Progenitor cell of endocrine pancreas (in vitro differentiated cells): ENCODE measurements around the gene GALC. TPM values are rescaled to one million over a fixed set of nuclear protein-coding genes. Genes with fewer than 3 reads are reported as not detected.

ENCODE experiments used
- DNase-seq: peaks from one replicate; pipeline ENCODE4 v3.0.0; 2021; ENCODE audit warnings: low spot score; ENCODE audit not compliant: unreplicated experiment
- H3K27ac Mint-ChIP-seq: 2 replicates; pipeline ENCODE4 v1.8.0; 2021; ENCODE audit warnings: mild to moderate bottlenecking, moderate library complexity, mixed read lengths
- H3K27me3 Mint-ChIP-seq: 2 replicates; pipeline ENCODE4 v1.8.0; 2021; ENCODE audit warnings: mixed read lengths
- H3K36me3 Mint-ChIP-seq: 2 replicates; pipeline ENCODE4 v1.8.0; 2022; ENCODE audit warnings: mixed read lengths; ENCODE audit not compliant: insufficient read depth
- H3K4me1 Mint-ChIP-seq: 2 replicates; pipeline ENCODE4 v1.8.0; 2021; ENCODE audit warnings: low read depth, mixed read lengths
- H3K4me3 Mint-ChIP-seq: 2 replicates; pipeline ENCODE4 v1.8.0; 2021; ENCODE audit warnings: low read depth, mild to moderate bottlenecking, moderate library complexity, mixed read lengths
- H3K9me3 Mint-ChIP-seq: 2 replicates; pipeline ENCODE4 v1.8.0; 2021; ENCODE audit warnings: low read depth, mixed read lengths
- total RNA-seq: library from RNA; stranded (reverse); gene quantifications from 2 replicates; pipeline ENCODE4 v1.2.1, GENCODE V29; 2021
- TF ChIP-seq, protein P1 (sequence below): fragments of 200-600 bp; sonication (generic); IDR thresholded peaks from one replicate; pipeline ENCODE4 v1.5.0; 2021; ENCODE audit warnings: antibody characterized with exemption, mild to moderate bottlenecking; ENCODE audit not compliant: unreplicated experiment

GALC gene
- total RNA-seq, 1 donor from 2014 or later: 43.0 TPM

GRCh38 chr14:87979689-87980088 is 13.3 kb downstream of the GALC start:
- Mint-ChIP-seq H3K4me1 (no peaks in the 10 kb centered on the region), H3K4me3 (no peak overlapping the region), H3K27me3 (no peaks in the 10 kb centered on the region), H3K9me3 (peaks cover 3% of the 10 kb centered on the region), H3K36me3 (peaks cover 20% of the 10 kb centered on the region), H3K27ac (no peak overlapping the region)
- TF ChIP-seq, protein P1, sequence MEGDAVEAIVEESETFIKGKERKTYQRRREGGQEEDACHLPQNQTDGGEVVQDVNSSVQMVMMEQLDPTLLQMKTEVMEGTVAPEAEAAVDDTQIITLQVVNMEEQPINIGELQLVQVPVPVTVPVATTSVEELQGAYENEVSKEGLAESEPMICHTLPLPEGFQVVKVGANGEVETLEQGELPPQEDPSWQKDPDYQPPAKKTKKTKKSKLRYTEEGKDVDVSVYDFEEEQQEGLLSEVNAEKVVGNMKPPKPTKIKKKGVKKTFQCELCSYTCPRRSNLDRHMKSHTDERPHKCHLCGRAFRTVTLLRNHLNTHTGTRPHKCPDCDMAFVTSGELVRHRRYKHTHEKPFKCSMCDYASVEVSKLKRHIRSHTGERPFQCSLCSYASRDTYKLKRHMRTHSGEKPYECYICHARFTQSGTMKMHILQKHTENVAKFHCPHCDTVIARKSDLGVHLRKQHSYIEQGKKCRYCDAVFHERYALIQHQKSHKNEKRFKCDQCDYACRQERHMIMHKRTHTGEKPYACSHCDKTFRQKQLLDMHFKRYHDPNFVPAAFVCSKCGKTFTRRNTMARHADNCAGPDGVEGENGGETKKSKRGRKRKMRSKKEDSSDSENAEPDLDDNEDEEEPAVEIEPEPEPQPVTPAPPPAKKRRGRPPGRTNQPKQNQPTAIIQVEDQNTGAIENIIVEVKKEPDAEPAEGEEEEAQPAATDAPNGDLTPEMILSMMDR: no peak
- no peak for DNase-seq

- Mint-ChIP-seq H3K36me3 (peaks cover 13% of the 10 kb centered on the region), H3K9me3 (peaks cover 3% of the 10 kb centered on the region), H3K27me3 (no peaks in the 10 kb centered on the region), H3K4me1 (peaks cover 6% of the 10 kb centered on the region), H3K27ac (no peak overlapping the region), H3K4me3 (no peak overlapping the region)
- no peak for DNase-seq
- TF ChIP-seq, protein P1: no peak
Measured at GRCh38 chr14:87975636-87976035, 17.3 kb downstream of the GALC start.

DNA sequence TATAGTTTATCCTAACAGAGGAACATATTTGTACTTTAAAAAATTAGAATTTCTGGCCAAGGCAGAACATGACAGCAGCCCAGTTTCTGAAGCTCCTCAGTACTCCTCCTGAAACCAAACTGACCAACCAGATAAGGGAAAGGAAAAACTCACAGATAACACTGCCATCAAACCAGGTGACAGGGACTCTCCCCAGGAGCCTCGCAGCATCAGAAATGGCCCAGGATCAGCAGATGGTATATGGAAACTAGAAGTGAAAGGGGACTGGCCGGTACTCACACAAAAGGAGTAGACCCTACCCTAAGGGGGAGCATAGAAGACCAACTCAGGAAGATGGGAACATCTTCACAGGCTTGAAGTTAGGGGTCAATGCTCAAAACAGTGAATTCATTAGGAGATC is 22.0 kb downstream of the GALC start:
- DNase-seq: no peak
- no peak overlapping the region for H3K4me3 Mint-ChIP-seq
- H3K4me1 Mint-ChIP-seq: peaks cover 6% of the 10 kb centered on the region
- H3K9me3 Mint-ChIP-seq: no peaks in the 10 kb centered on the region
- peaks cover 10% of the 10 kb centered on the region for H3K36me3 Mint-ChIP-seq
- TF ChIP-seq, protein P1: no peak
- H3K27ac Mint-ChIP-seq: no peak overlapping the region
- no peaks in the 10 kb centered on the region for H3K27me3 Mint-ChIP-seq

DNA sequence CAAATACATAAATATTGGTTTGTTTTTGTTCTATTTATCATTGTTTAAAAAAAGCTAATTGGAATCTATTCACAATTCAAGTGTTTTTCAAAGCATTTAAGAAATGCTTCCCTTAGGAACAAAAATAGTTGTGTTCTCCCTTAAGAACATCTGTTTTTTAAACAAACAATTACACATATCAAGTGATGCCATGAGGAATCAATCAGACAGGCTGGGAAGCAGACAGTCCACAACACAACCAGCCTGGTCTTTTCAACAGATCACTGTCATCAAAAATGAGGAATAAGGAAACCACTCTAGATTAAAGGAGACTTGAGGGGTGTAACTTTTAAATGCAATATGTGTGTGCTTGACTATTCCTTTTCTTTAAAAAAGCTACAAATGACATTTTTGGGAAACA is 25.5 kb downstream of the GALC start:
- TF ChIP-seq, protein P1: no peak
- no peaks in the 10 kb centered on the region for H3K9me3 Mint-ChIP-seq

GRCh38 chr14:87966816-87967215 is 26.2 kb downstream of the GALC start:
- Mint-ChIP-seq H3K4me3 (no peak overlapping the region), H3K27me3 (no peaks in the 10 kb centered on the region), H3K27ac (no peak overlapping the region), H3K36me3 (peaks cover 17% of the 10 kb centered on the region), H3K9me3 (no peaks in the 10 kb centered on the region), H3K4me1 (no peaks in the 10 kb centered on the region)
- DNase-seq: no peak
- TF ChIP-seq, protein P1: no peak

More for the DNA sequence above, 25.5 kb downstream of the GALC start:
- H3K4me3 Mint-ChIP-seq: no peak overlapping the region
- H3K27ac Mint-ChIP-seq: no peak overlapping the region
- no peak for DNase-seq
- H3K27me3 Mint-ChIP-seq: no peaks in the 10 kb centered on the region
- H3K4me1 Mint-ChIP-seq: no peaks in the 10 kb centered on the region
- H3K36me3 Mint-ChIP-seq: peaks cover 12% of the 10 kb centered on the region
